H9 (cell line): ENCODE measurements around the gene PRKACA. TPM values are rescaled to one million over a fixed set of nuclear protein-coding genes. Genes with fewer than 3 reads are reported as not detected.
A peak's percentile ranks its signal among the peaks of the same experiment; 100 is the strongest.

ENCODE experiments used
- DNase-seq: peaks from one replicate; pipeline ENCODE4 v3.0.0-alpha.2; 2017
- H2AFZ ChIP-seq: one replicate; pipeline ENCODE4 v1.6.1; 2013; ENCODE audit warnings: mild to moderate bottlenecking, low read length, control low read depth, moderate library complexity
- H2AK5ac ChIP-seq: 2 replicates; pipeline ENCODE4 v1.6.1; 2013; ENCODE audit warnings: low read length, control low read depth, mixed read lengths; ENCODE audit not compliant: insufficient read length
- H2BK120ac ChIP-seq: one replicate; pipeline ENCODE4 v1.6.1; 2013; ENCODE audit warnings: low read depth, mild to moderate bottlenecking, low read length, control low read depth, inconsistent platforms; ENCODE audit not compliant: poor library complexity, severe bottlenecking
- H2BK12ac ChIP-seq: 2 replicates; pipeline ENCODE4 v1.6.1; 2013; ENCODE audit warnings: low read length, control low read depth, mixed read lengths, low read depth; ENCODE audit not compliant: insufficient read length
- H2BK15ac ChIP-seq: 2 replicates; pipeline ENCODE4 v1.6.1; 2013; ENCODE audit warnings: low read depth, low read length, control low read depth
- H2BK20ac ChIP-seq: one replicate; pipeline ENCODE4 v1.6.1; 2013; ENCODE audit warnings: low read depth, mild to moderate bottlenecking, low read length, control low read depth, inconsistent platforms; ENCODE audit not compliant: poor library complexity, severe bottlenecking
- H2BK5ac ChIP-seq: 2 replicates; pipeline ENCODE4 v1.6.1; 2013; ENCODE audit warnings: low read length, control low read depth, mixed read lengths; ENCODE audit not compliant: insufficient read length
- H3K14ac ChIP-seq: 2 replicates; pipeline ENCODE4 v1.6.1; 2013; ENCODE audit warnings: low read length, control low read depth; ENCODE audit not compliant: insufficient read depth
- H3K18ac ChIP-seq: 2 replicates; pipeline ENCODE4 v1.6.1; 2013; ENCODE audit warnings: low read depth, mild to moderate bottlenecking, mixed read lengths, low read length, control low read depth; ENCODE audit not compliant: insufficient read length
- H3K23ac ChIP-seq: 2 replicates; pipeline ENCODE4 v1.6.1; 2013; ENCODE audit warnings: low read length, control low read depth, mixed read lengths, low read depth; ENCODE audit not compliant: insufficient read length
- H3K23me2 ChIP-seq: 2 replicates; pipeline ENCODE4 v1.6.1; 2013; ENCODE audit warnings: low read depth, mild to moderate bottlenecking, mixed read lengths, low read length, control low read depth; ENCODE audit not compliant: insufficient read length, poor library complexity, severe bottlenecking
- H3K27ac ChIP-seq: 2 replicates; pipeline ENCODE4 v1.5.1; 2013; ENCODE audit warnings: low read length, control low read depth, mixed read lengths, low read depth; ENCODE audit not compliant: insufficient read length
- H3K27me3 ChIP-seq: 2 replicates; pipeline ENCODE4 v1.6.1; 2013; ENCODE audit warnings: low read length, control low read depth, inconsistent platforms; ENCODE audit not compliant: insufficient read depth
- H3K4ac ChIP-seq: 2 replicates; pipeline ENCODE4 v1.6.1; 2013; ENCODE audit warnings: low read depth, mild to moderate bottlenecking, control low read depth, inconsistent platforms, low read length, moderate library complexity
- H3K4me1 ChIP-seq: 2 replicates; pipeline ENCODE4 v1.6.1; 2013; ENCODE audit warnings: low read length, control low read depth, inconsistent platforms; ENCODE audit not compliant: insufficient read depth
- H3K4me2 ChIP-seq: 2 replicates; pipeline ENCODE4 v1.6.1; 2013; ENCODE audit warnings: low read length, control low read depth, mixed read lengths; ENCODE audit not compliant: insufficient read length, insufficient read depth
- H3K56ac ChIP-seq: 2 replicates; pipeline ENCODE4 v1.6.1; 2013; ENCODE audit warnings: low read depth, mild to moderate bottlenecking, mixed read lengths, low read length, control low read depth; ENCODE audit not compliant: insufficient read length
- H3K79me1 ChIP-seq: 2 replicates; pipeline ENCODE4 v1.6.1; 2013; ENCODE audit warnings: low read depth, mild to moderate bottlenecking, moderate library complexity, low read length, control low read depth, inconsistent platforms; ENCODE audit not compliant: insufficient read depth, poor library complexity, severe bottlenecking
- H3K79me2 ChIP-seq: 2 replicates; pipeline ENCODE4 v1.6.1; 2013; ENCODE audit warnings: low read length, control low read depth, inconsistent platforms; ENCODE audit not compliant: insufficient read depth
- H3K9ac ChIP-seq: 2 replicates; pipeline ENCODE4 v1.6.1; 2013; ENCODE audit warnings: low read length, control low read depth, mixed read lengths; ENCODE audit not compliant: insufficient read length; ENCODE audit errors: extremely low read depth
- H3K9me3 ChIP-seq: one replicate; pipeline ENCODE4 v1.6.1; 2013; ENCODE audit warnings: low read depth, low read length, inconsistent platforms; ENCODE audit not compliant: control insufficient read depth
- H3T11ph ChIP-seq: one replicate; pipeline ENCODE4 v1.6.1; 2013; ENCODE audit warnings: mild to moderate bottlenecking, low read length, control low read depth, inconsistent platforms
- H4K20me1 ChIP-seq: one replicate; pipeline ENCODE4 v1.6.1; 2013; ENCODE audit not compliant: control insufficient read depth, insufficient read length, insufficient read depth
- H4K5ac ChIP-seq: 2 replicates; pipeline ENCODE4 v1.6.1; 2013; ENCODE audit warnings: low read depth, mild to moderate bottlenecking, mixed read lengths, low read length, control low read depth; ENCODE audit not compliant: insufficient read length
- H4K8ac ChIP-seq: replicated peaks from 2 replicates; pipeline ENCODE4 v1.6.1; 2013; ENCODE audit warnings: low read length, control low read depth, mixed read lengths, low read depth; ENCODE audit not compliant: insufficient read length
- H4K91ac ChIP-seq: 2 replicates; pipeline ENCODE4 v1.6.1; 2013; ENCODE audit warnings: low read depth, mild to moderate bottlenecking, moderate library complexity, mixed read lengths, low read length, control low read depth; ENCODE audit not compliant: insufficient read length
- H3K27ac Mint-ChIP-seq, 3 experiments: 2 replicates in 2 of 3; 3 replicates in 1 of 3; pipeline ENCODE4 v1.8.0; 2020 to 2021; ENCODE audit warnings: mixed read lengths in 3 of 3, mild to moderate bottlenecking in 1 of 3, moderate library complexity in 1 of 3
- H3K27me3 Mint-ChIP-seq: 2 replicates; pipeline ENCODE4 v1.8.0; 2021; ENCODE audit warnings: low read depth, mild to moderate bottlenecking, moderate library complexity, mixed read lengths
- H3K36me3 Mint-ChIP-seq, 3 experiments: 2 replicates in 2 of 3; 3 replicates in 1 of 3; pipeline ENCODE4 v1.8.0; 2020 to 2021; ENCODE audit warnings: low read depth in 3 of 3, mixed read lengths in 3 of 3; ENCODE audit not compliant: insufficient read depth in 1 of 3
- H3K4me1 Mint-ChIP-seq, 2 experiments: 2 replicates each; pipeline ENCODE4 v1.8.0; 2020; ENCODE audit warnings: mixed read lengths in 2 of 2
- H3K4me3 Mint-ChIP-seq, 2 experiments: 2 replicates in 1 of 2; 3 replicates in 1 of 2; pipeline ENCODE4 v1.8.0; 2020 to 2021; ENCODE audit warnings: mild to moderate bottlenecking in 2 of 2, mixed read lengths in 2 of 2, moderate library complexity in 1 of 2
- H3K9me3 Mint-ChIP-seq, 2 experiments: 2 replicates in 1 of 2; 3 replicates in 1 of 2; pipeline ENCODE4 v1.8.0; 2020; ENCODE audit warnings: mild to moderate bottlenecking in 2 of 2, mixed read lengths in 2 of 2, moderate library complexity in 1 of 2
- CTCF ChIP-seq: fragments of 200-600 bp; sonication (generic); conservative IDR thresholded peaks from 3 replicates; pipeline ENCODE4 v1.8.0; 2021; ENCODE audit warnings: antibody characterized with exemption, mild to moderate bottlenecking
- WGBS: extraction: QIAGEN DNeasy Blood & Tissue Kit; methylation state at CpG from one replicate; pipeline ENCODE4 v1.1.7; 2013; ENCODE audit warnings: missing lambda C conversion rate, low lambda C conversion rate, mixed read lengths; ENCODE audit not compliant: insufficient read length; ENCODE audit errors: extremely low coverage; 5-methylcytosine and 5-hydroxymethylcytosine counted together
- total RNA-seq: library from RNA; stranded (reverse); gene quantifications from 2 replicates; pipeline ENCODE4 v1.2.1, GENCODE V29; 2021

Gene PRKACA
- total RNA-seq, 1 experiment from 2014 or later: 51.8 TPM

DNA sequence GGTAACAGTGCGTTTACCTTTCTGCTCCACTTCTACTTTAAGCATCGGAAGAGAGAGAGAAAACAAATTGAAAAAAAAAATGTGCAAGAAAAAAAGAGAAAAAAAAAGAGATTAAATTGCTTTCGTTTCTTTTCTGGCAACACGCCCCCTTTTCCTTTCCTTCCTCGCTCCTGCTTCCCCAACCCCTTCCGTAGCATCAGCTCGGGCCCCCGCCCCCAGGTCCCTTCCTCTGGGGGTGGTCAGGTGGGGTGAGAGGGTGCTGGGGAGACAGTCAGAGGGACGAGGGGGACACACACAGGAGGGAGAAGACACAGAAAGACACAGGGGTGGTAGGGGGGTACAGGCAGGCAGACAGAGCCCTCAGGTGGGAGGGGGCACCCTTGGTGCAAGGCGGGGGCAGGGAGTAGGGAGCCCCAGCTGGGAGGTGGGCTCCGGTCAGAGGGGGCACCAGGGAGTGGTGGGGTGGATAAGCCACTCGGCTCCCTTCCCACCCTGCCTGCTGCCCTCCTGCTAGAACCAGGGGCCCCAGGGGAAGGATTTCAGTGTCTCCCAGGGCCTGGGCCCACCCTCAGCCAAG is 49.5 kb upstream of the PRKACA start:
- Histone ChIP-seq H3K4ac (no peak overlapping the region), H3K18ac (no peak overlapping the region), H3K79me1 (no peaks in the 10 kb centered on the region), H3K79me2 (no peaks in the 10 kb centered on the region), H4K5ac (no peak overlapping the region), H2BK12ac (no peak overlapping the region), H3K14ac (no peak overlapping the region), H4K91ac (no peak overlapping the region), H3K9me3 (no peaks in the 10 kb centered on the region), H2BK5ac (no peak overlapping the region), H3T11ph (no peak overlapping the region), H4K8ac (no peak overlapping the region), H3K23ac (no peak overlapping the region), H2BK120ac (no peak overlapping the region), H3K9ac (no peak overlapping the region), H4K20me1 (no peaks in the 10 kb centered on the region), H3K56ac (no peak overlapping the region), H3K27ac (no peak overlapping the region), H2AFZ (no peak overlapping the region), H3K23me2 (no peaks in the 10 kb centered on the region), H3K4me1 (no peaks in the 10 kb centered on the region), H3K27me3 (no peaks in the 10 kb centered on the region), H2BK20ac (no peak overlapping the region), H2BK15ac (no peak overlapping the region), H3K4me2 (no peak overlapping the region), H2AK5ac (no peak overlapping the region)
- peak overlapping the region in 2 of 3 experiments; percentile 48 to 82; a peak in 2 of 7 replicates for H3K27ac Mint-ChIP-seq
- peaks cover 41 to 59% (median 53%) of the 10 kb centered on the region in 3 experiments; a peak in 6 of 7 replicates for H3K36me3 Mint-ChIP-seq
- peaks cover 0 to 32% of the 10 kb centered on the region in 2 experiments; a peak in 3 of 4 replicates for H3K4me1 Mint-ChIP-seq
- no peaks in the 10 kb centered on the region for H3K27me3 Mint-ChIP-seq
- H3K4me3 Mint-ChIP-seq: no peak overlapping the region; a peak in 1 of 5 replicates
- no CpG with 5 or more reads among the region's 12 CpGs for WGBS
- TF ChIP-seq CTCF: no peak
- DNase-seq: no peak
- H3K9me3 Mint-ChIP-seq: no peaks in the 10 kb centered on the region; a peak in 1 of 5 replicates
